Activated naive CD8-positive, alpha-beta T cell treated with anti-CD3 and anti-CD28 coated beads, Interleukin-2, amount 50 U/mL, for 16 hours (primary cell): ENCODE measurements around the gene GAST.

Experiments
- DNase-seq: peaks from one replicate; pipeline ENCODE4 v3.0.0-alpha.2; 2020; ENCODE audit warnings: low read depth, low spot score

The GAST gene

GRCh38 chr17:41707803-41708669, 4.1 kb upstream of the GAST start:
- DNase-seq: no peak

- no peak for DNase-seq
Observed at GRCh38 chr17:41710472-41711090, 1.6 kb upstream of the GAST start.

GRCh38 chr17:41717408-41718286, 5.5 kb downstream of the GAST start:
- DNase-seq: no peak

- DNase-seq: no peak
Observed at GRCh38 chr17:41718287-41718645, 6.1 kb downstream of the GAST start.

- no peak for DNase-seq
Observed at GRCh38 chr17:41722231-41722630, 10.1 kb downstream of the GAST start.

GRCh38 chr17:41723801-41724475, 11.8 kb downstream of the GAST start:
- DNase-seq: no peak

- DNase-seq: no peak
Observed at GRCh38 chr17:41724476-41725050, 12.4 kb downstream of the GAST start.

- DNase-seq: no peak
Observed at GRCh38 chr17:41725134-41725533, 13.0 kb downstream of the GAST start.

- DNase-seq: no peak
Observed at GRCh38 chr17:41728056-41728455, 15.9 kb downstream of the GAST start.

GRCh38 chr17:41730479-41730878, 18.3 kb downstream of the GAST start:
- no peak for DNase-seq

- no peak for DNase-seq
Observed at GRCh38 chr17:41731836-41732235, 19.7 kb downstream of the GAST start.

- DNase-seq: no peak
Observed at GRCh38 chr17:41733348-41734138, 21.4 kb downstream of the GAST start.

GRCh38 chr17:41734139-41734948, 22.2 kb downstream of the GAST start, which contains the start of gene HAP1:
HAP1 (minus strand) TSS chr17:41734643; CDS start chr17:41734634, 9 bp downstream.
- no peak for DNase-seq

- no peak for DNase-seq
Observed at GRCh38 chr17:41734949-41735313, 22.8 kb downstream of the GAST start.

- DNase-seq: no peak
Observed at GRCh38 chr17:41735744-41736143, 23.6 kb downstream of the GAST start.

GRCh38 chr17:41736983-41737679, 25.0 kb downstream of the GAST start:
- DNase-seq: no peak

- DNase-seq: no peak
Observed at GRCh38 chr17:41737680-41738023, 25.5 kb downstream of the GAST start.

GRCh38 chr17:41738077-41738800, 26.1 kb downstream of the GAST start:
- DNase-seq: peak; percentile 58

GRCh38 chr17:41738801-41739112, 26.6 kb downstream of the GAST start:
- no peak for DNase-seq
